IMR-90 (cell line): Measurements from ENCODE around the gene LARP7.

ENCODE experiments used
- CEBPB ChIP-seq: IDR thresholded peaks from 2 replicates; pipeline ENCODE4 v1.6.1; 2012; ENCODE audit warnings: low read depth, low read length, improper control_type of control experiment
- ELK1 ChIP-seq: fragments of 150-350 bp; IDR thresholded peaks from 2 replicates; pipeline ENCODE4 v1.6.1; 2016; ENCODE audit warnings: low read depth, mild to moderate bottlenecking, low read length, moderate library complexity, borderline replicate concordance
- MAZ ChIP-seq: IDR thresholded peaks from 2 replicates; pipeline ENCODE4 v1.6.1; 2012; ENCODE audit warnings: low read depth, mild to moderate bottlenecking, low read length, improper control_type of control experiment, moderate library complexity, borderline replicate concordance
- MXI1 ChIP-seq: IDR thresholded peaks from 2 replicates; pipeline ENCODE4 v1.6.1; 2012; ENCODE audit warnings: low read depth, mild to moderate bottlenecking, low read length, moderate library complexity, borderline replicate concordance
- NFE2L2 ChIP-seq: fragments of 150-350 bp; IDR thresholded peaks from 2 replicates; pipeline ENCODE4 v1.6.1; 2016; ENCODE audit warnings: low read depth, mild to moderate bottlenecking, low read length
- POLR2A ChIP-seq: IDR thresholded peaks from 2 replicates; pipeline ENCODE4 v1.6.1; 2012; ENCODE audit warnings: mild to moderate bottlenecking, low read depth, low read length
- RAD21 ChIP-seq: IDR thresholded peaks from 2 replicates; pipeline ENCODE4 v1.6.1; 2012; ENCODE audit warnings: low read length, improper control_type of control experiment
- RCOR1 ChIP-seq: IDR thresholded peaks from 2 replicates; pipeline ENCODE4 v1.6.1; 2012; ENCODE audit warnings: mild to moderate bottlenecking, low read length, improper control_type of control experiment; ENCODE audit not compliant: insufficient replicate concordance
- SMC3 ChIP-seq: fragments of 150-350 bp; IDR thresholded peaks from 2 replicates; pipeline ENCODE4 v1.6.1; 2016; ENCODE audit warnings: low read depth, mild to moderate bottlenecking, antibody characterized with exemption, low read length, moderate library complexity
- TF ChIP-seq, protein P1 (sequence below): conservative IDR thresholded peaks from 2 replicates; pipeline ENCODE4 v1.5.1; 2012; ENCODE audit warnings: mild to moderate bottlenecking, low read depth, low read length, improper control_type of control experiment
- TF ChIP-seq, protein P2 (sequence below): fragments of 150-350 bp; IDR thresholded peaks from 2 replicates; pipeline ENCODE4 v1.6.1; 2017; ENCODE audit warnings: mild to moderate bottlenecking, antibody characterized with exemption, low read length, low read depth

- TF ChIP-seq POLR2A (no peak), CEBPB (no peak), SMC3 (no peak), ELK1 (no peak), MAZ (no peak), NFE2L2 (no peak), RAD21 (no peak), MXI1 (no peak), RCOR1 (no peak)
- TF ChIP-seq, protein P1, sequence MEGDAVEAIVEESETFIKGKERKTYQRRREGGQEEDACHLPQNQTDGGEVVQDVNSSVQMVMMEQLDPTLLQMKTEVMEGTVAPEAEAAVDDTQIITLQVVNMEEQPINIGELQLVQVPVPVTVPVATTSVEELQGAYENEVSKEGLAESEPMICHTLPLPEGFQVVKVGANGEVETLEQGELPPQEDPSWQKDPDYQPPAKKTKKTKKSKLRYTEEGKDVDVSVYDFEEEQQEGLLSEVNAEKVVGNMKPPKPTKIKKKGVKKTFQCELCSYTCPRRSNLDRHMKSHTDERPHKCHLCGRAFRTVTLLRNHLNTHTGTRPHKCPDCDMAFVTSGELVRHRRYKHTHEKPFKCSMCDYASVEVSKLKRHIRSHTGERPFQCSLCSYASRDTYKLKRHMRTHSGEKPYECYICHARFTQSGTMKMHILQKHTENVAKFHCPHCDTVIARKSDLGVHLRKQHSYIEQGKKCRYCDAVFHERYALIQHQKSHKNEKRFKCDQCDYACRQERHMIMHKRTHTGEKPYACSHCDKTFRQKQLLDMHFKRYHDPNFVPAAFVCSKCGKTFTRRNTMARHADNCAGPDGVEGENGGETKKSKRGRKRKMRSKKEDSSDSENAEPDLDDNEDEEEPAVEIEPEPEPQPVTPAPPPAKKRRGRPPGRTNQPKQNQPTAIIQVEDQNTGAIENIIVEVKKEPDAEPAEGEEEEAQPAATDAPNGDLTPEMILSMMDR = no peak
- TF ChIP-seq, protein P2, sequence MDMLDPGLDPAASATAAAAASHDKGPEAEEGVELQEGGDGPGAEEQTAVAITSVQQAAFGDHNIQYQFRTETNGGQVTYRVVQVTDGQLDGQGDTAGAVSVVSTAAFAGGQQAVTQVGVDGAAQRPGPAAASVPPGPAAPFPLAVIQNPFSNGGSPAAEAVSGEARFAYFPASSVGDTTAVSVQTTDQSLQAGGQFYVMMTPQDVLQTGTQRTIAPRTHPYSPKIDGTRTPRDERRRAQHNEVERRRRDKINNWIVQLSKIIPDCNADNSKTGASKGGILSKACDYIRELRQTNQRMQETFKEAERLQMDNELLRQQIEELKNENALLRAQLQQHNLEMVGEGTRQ = no peak
Measured at GRCh38 chr4:112647785-112648184, 10.8 kb downstream of the LARP7 start.
